Kidney epithelial cell (primary cell): ENCODE results near the gene TBC1D5. TPM values are rescaled to one million over a fixed set of nuclear protein-coding genes. Genes with fewer than 3 reads are reported as not detected.

ENCODE experiments used
- DNase-seq: peaks from one replicate; pipeline ENCODE4 v3.0.0-alpha.2; 2010; ENCODE audit warnings: low read depth
- H3K27me3 ChIP-seq: 2 replicates; pipeline ENCODE4 v1.6.0; 2011; ENCODE audit warnings: low read length; ENCODE audit not compliant: control insufficient read depth, insufficient read depth
- H3K36me3 ChIP-seq: 2 replicates; pipeline ENCODE4 v1.5.1; 2011; ENCODE audit warnings: low read length; ENCODE audit not compliant: control insufficient read depth, insufficient read depth
- H3K4me3 ChIP-seq: 2 replicates; pipeline ENCODE4 v1.5.1; 2011; ENCODE audit warnings: low read depth, mild to moderate bottlenecking, control low read depth, low read length
- CTCF ChIP-seq: IDR thresholded peaks from 2 replicates; pipeline ENCODE4 v1.5.1; 2011; ENCODE audit warnings: mild to moderate bottlenecking, moderate library complexity, low read length, control low read depth, inconsistent platforms; ENCODE audit not compliant: insufficient read depth, poor library complexity, severe bottlenecking
- total RNA-seq: library from RNA; depleted of rRNA; stranded (reverse); fragments of >200 nt; gene quantifications from 2 replicates; pipeline ENCODE4 v1.2.3, GENCODE V29; 2015

Gene TBC1D5
- total RNA-seq, 1 donor from 2014 or later, result 100 TPM

DNA sequence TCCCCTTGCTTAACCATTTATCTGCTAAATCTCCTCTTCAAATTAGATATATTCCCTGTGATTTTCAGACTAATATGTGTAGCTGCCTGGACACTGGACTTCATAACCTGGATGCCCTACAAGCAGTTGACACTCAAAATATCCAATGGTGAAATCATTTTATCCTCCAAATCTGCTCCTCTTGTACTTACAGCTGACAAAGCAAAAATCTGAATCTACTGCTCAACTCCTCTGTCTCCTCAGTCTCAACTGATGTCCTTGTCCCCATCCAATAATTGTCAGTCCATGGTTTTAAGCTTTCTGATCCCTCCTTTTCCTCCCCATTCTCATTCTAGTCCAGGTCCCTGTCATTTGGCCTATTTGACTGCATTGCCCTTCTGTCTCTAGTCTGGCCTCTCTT, 411.8 kb downstream of the TBC1D5 start:
- Histone ChIP-seq H3K36me3 (no peaks in the 10 kb centered on the region), H3K27me3 (no peaks in the 10 kb centered on the region), H3K4me3 (no peak overlapping the region)
- no peak for DNase-seq
- TF ChIP-seq CTCF, result no peak

DNA sequence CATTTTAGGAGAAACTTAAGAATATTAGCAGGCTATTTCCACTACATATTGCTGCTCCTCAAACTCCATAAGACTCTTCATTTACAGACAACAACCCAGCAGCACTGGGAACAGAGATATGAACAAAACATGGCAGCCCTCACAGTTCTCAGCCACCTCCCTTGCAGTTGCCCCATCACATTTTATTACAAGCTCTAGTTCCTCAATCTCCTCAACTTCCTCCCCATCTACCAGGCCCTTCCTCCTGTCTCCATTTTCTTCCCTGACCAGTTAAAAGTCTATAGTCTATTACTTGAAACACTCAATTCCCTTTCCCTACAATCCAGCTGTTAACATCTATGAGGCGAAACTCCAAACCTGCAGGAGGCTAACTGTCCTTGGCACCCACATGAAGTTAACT, 412.5 kb downstream of the TBC1D5 start:
- DNase-seq, result no peak
- TF ChIP-seq CTCF, result no peak
- Histone ChIP-seq H3K27me3 (no peaks in the 10 kb centered on the region), H3K36me3 (no peaks in the 10 kb centered on the region), H3K4me3 (no peak overlapping the region)

- DNase-seq, result no peak
- Histone ChIP-seq H3K4me3 (no peak overlapping the region), H3K27me3 (no peaks in the 10 kb centered on the region), H3K36me3 (no peaks in the 10 kb centered on the region)
- no peak for TF ChIP-seq CTCF
These were observed 420.2 kb downstream of the TBC1D5 start for GRCh38 chr3:17322106-17322793.

DNA sequence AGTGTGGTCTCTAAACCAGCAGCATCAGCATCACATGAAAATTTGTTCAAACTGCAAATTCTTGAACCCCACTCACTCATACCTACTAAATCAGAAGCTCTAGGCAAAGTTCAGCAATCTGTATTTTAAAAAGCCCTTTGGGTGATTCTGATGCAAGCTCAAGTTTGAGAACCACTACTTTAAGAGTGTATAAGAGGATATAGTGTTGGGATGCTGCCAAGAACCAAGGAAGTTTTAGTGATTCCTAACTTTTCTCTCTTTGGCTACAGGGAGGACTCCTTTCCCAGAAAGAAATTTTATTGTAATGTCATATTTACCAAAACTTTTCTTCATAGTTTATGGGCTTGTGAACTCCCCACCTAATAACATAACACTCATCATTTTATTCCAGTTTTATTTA, 422.2 kb downstream of the TBC1D5 start:
- Histone ChIP-seq H3K36me3 (no peaks in the 10 kb centered on the region), H3K4me3 (no peak overlapping the region), H3K27me3 (no peaks in the 10 kb centered on the region)
- TF ChIP-seq CTCF, result no peak
- no peak for DNase-seq

DNA sequence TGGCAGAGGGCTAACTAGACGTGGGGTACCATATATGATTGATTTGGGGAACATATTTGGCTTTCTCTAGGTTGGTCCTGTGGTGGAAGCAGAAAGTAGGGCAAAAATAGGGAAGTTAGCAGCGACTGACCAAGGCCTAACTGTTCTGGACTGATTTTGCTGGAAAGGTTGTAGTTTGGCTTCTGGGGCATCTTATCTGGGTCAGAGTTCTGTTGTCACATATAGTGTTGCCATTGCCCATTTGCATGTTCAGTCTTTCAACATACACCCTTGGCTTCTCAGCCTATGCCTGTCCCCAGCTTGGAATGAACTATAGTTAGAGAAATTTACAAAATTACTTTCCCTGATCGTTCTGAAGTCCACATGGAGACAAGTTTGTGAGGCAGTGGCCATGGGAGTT, 426.5 kb downstream of the TBC1D5 start:
- Histone ChIP-seq H3K4me3 (no peak overlapping the region), H3K36me3 (no peaks in the 10 kb centered on the region), H3K27me3 (no peaks in the 10 kb centered on the region)
- TF ChIP-seq CTCF, result no peak
- no peak for DNase-seq

- no peak overlapping the region for H3K4me3 ChIP-seq
- TF ChIP-seq CTCF, result no peak
These were observed 428.3 kb downstream of the TBC1D5 start for GRCh38 chr3:17314171-17314570.

More at GRCh38 chr3:17314171-17314570, 428.3 kb downstream of the TBC1D5 start:
- Histone ChIP-seq H3K27me3 (no peaks in the 10 kb centered on the region), H3K36me3 (no peaks in the 10 kb centered on the region)
- DNase-seq, result no peak
